OCI-LY3 (cell line): ENCODE data around the gene GUCA2B.

Experiments used
- H2AFZ ChIP-seq: fragments of 200-600, 300-600 bp; shearing (Covaris generic); 2 replicates; pipeline ENCODE4 v1.6.0; 2014; ENCODE audit warnings: antibody characterized with exemption, low read depth, low read length
- H3K27ac ChIP-seq: fragments of 200-600, 300-600 bp; sonication (generic); 2 replicates; pipeline ENCODE4 v1.5.1; 2014; ENCODE audit warnings: mild to moderate bottlenecking, low read length, moderate library complexity, mixed read lengths
- H3K27me3 ChIP-seq: fragments of 200-600, 300-600 bp; sonication (generic); 2 replicates; pipeline ENCODE4 v1.6.1; 2014; ENCODE audit warnings: low read depth, low read length, mixed read lengths
- H3K36me3 ChIP-seq: fragments of 200-600, 300-600 bp; sonication (generic); replicated peaks from 2 replicates; pipeline ENCODE3; 2014; ENCODE audit warnings: low read depth, low read length, mixed read lengths
- H3K4me1 ChIP-seq: fragments of 300-600, 200-600 bp; sonication (generic); 2 replicates; pipeline ENCODE4 v1.6.1; 2014; ENCODE audit warnings: low read length, mixed read lengths
- H3K4me2 ChIP-seq: fragments of 200-600, 300-600 bp; sonication (generic); 2 replicates; pipeline ENCODE4 v1.6.1; 2014; ENCODE audit warnings: low read length, mixed read lengths
- H3K4me3 ChIP-seq: fragments of 300-600, 200-600 bp; sonication (generic); 2 replicates; pipeline ENCODE4 v1.5.1; 2014; ENCODE audit warnings: antibody characterized with exemption, mild to moderate bottlenecking, low read length, moderate library complexity
- H3K79me2 ChIP-seq: fragments of 300-600, 200-600 bp; shearing (Covaris generic); 2 replicates; pipeline ENCODE4 v1.6.1; 2014; ENCODE audit warnings: mild to moderate bottlenecking, low read length, mixed read lengths
- H3K9ac ChIP-seq: fragments of 300-600, 200-600 bp; shearing (Covaris generic); 2 replicates; pipeline ENCODE4 v1.6.0; 2014; ENCODE audit warnings: mild to moderate bottlenecking, low read length, moderate library complexity
- H3K9me3 ChIP-seq: fragments of 200-600, 300-600 bp; shearing (Covaris generic); 2 replicates; pipeline ENCODE4 v1.6.1; 2014; ENCODE audit warnings: low read length, mixed read lengths; ENCODE audit not compliant: insufficient read depth
- H4K20me1 ChIP-seq: fragments of 200-600, 300-600 bp; sonication (generic); 2 replicates; pipeline ENCODE4 v1.6.1; 2016; ENCODE audit warnings: low read length, mixed read lengths; ENCODE audit not compliant: insufficient read depth
- CTCF ChIP-seq: fragments of 200-600, 300-600 bp; sonication (generic); IDR thresholded peaks from 2 replicates; pipeline ENCODE4 v1.5.1; 2014; ENCODE audit warnings: antibody characterized with exemption, low read length, low read depth
- EZH2phosphoT487 ChIP-seq: fragments of 200-600 bp; shearing (Covaris generic); IDR thresholded peaks from 2 replicates; pipeline ENCODE4 v1.6.1; 2018; ENCODE audit warnings: antibody characterized with exemption, mixed run types, low read depth

The GUCA2B gene

DNA sequence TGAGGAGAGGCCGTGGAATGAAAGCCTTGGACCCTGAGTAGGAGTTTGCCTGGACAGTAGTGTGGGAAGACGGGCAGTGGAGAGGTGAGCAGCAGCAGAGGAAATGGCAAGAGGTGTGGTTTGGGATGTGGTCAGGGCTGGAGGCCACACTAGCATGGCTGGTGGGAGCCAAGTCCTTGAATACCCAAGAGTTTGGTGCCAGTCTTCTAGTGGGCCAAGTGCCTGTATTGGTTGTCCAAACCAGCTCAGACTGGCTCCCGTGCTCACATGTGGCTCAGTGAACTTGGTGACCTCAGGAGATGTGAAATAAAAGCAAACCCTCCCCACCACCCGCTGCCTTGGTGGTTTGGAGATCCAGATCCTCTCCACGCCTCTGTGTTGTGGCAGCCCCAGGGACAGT is 9.0 kb downstream of the GUCA2B start:
- no peaks in the 10 kb centered on the region for H3K27me3 ChIP-seq

GRCh38 chr1:42163114-42163513 is 9.9 kb downstream of the GUCA2B start:
- no peak overlapping the region for H3K4me2 ChIP-seq
- H3K27me3 ChIP-seq: no peaks in the 10 kb centered on the region
- H3K27ac ChIP-seq: no peak overlapping the region
- no peak overlapping the region for H3K9ac ChIP-seq
- TF ChIP-seq EZH2phosphoT487: no peak
- no peaks in the 10 kb centered on the region for H3K79me2 ChIP-seq
- H3K36me3 ChIP-seq: no peaks in the 10 kb centered on the region
- no peak overlapping the region for H2AFZ ChIP-seq
- peaks cover 16% of the 10 kb centered on the region; the same call in 1 of the 2 replicates for H3K4me1 ChIP-seq
- peaks cover 7% of the 10 kb centered on the region; the same call in 1 of the 2 replicates for H3K9me3 ChIP-seq
- no peaks in the 10 kb centered on the region for H4K20me1 ChIP-seq
- H3K4me3 ChIP-seq: no peak overlapping the region

More for the DNA sequence above, 9.0 kb downstream of the GUCA2B start:
- H3K4me3 ChIP-seq: no peak overlapping the region
- H3K4me2 ChIP-seq: no peak overlapping the region
- H2AFZ ChIP-seq: no peak overlapping the region
- H3K36me3 ChIP-seq: no peaks in the 10 kb centered on the region
- no peaks in the 10 kb centered on the region for H3K79me2 ChIP-seq
- TF ChIP-seq CTCF (no peak), EZH2phosphoT487 (no peak)
- H3K9me3 ChIP-seq: peaks cover 7% of the 10 kb centered on the region; the same call in 1 of the 2 replicates
- no peak overlapping the region for H3K9ac ChIP-seq
- no peak overlapping the region for H3K27ac ChIP-seq
- H3K4me1 ChIP-seq: peaks cover 20% of the 10 kb centered on the region; the same call in 1 of the 2 replicates
- no peaks in the 10 kb centered on the region for H4K20me1 ChIP-seq

DNA sequence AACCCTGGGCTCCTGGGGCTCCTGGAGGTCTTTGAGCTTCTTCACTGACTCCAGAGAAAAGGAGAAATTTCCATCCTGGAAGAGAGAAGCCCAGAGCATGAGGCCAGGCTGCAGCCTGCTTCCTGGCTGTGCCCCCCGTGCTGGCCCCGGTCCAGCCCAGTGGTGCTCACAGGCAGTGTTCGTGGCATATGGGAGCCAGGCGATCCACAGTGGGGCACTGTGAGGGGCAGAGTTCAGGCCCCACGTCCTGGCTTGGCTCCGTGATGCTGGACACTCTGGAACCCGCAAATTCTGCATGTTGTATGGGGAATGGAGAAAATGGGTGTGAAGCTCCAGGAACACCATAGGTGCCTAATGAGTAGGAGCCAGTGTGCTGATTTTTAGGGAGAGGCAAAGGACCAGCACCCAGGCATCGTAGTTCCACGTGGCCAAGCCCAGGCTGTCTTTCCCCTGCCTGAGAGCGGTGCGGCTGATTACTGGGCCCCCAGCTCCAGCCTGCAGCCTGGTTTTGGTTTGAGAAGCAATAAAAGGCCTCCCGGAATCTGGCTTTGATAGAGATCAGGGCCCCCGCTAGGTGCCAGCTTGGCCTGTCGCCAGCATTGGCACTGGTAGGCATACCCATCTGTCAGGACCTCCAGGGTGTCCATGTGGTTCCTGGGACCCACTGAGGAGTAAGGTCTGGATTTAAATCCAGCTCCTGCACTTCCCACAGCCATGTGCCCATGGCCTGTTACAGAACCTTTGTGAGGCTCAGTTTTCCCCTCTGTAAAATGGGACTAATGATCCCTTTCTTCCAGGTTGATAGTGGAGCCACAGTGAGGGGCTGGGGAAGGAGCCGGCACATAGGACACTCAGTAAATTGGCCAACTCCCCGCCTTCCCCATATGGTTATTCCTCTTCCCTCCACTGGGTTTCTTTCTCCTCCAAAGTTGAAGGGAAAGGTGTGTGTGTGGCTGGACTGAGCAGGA is 10.6 kb downstream of the GUCA2B start:
- Histone ChIP-seq H3K4me2 (no peak overlapping the region), H3K9me3 (peaks cover 7% of the 10 kb centered on the region; the same call in 1 of the 2 replicates), H3K4me1 (peaks cover 21% of the 10 kb centered on the region; the same call in 1 of the 2 replicates), H2AFZ (no peak overlapping the region), H3K36me3 (no peaks in the 10 kb centered on the region), H3K79me2 (no peaks in the 10 kb centered on the region), H4K20me1 (no peaks in the 10 kb centered on the region), H3K9ac (no peak overlapping the region), H3K27me3 (no peaks in the 10 kb centered on the region), H3K27ac (no peak overlapping the region), H3K4me3 (no peak overlapping the region)
- no peak for TF ChIP-seq EZH2phosphoT487
- no peak for TF ChIP-seq CTCF

GRCh38 chr1:42164551-42165420 is 11.6 kb downstream of the GUCA2B start, which contains the start of gene GUCA2A:
Gene GUCA2A, minus strand, starts transcription at chr1:42164745. Its CDS starts 33 bp downstream, at chr1:42164712.
- H3K9ac ChIP-seq: no peak within 1 kb of the TSS
- no peaks in the 10 kb centered on the region for H3K27me3 ChIP-seq
- peaks cover 7% of the 10 kb centered on the region; the same call in 1 of the 2 replicates for H3K9me3 ChIP-seq
- no peak within 1 kb of the TSS for H2AFZ ChIP-seq
- no peaks in the 10 kb centered on the region for H3K79me2 ChIP-seq
- no peaks in the 10 kb centered on the region for H4K20me1 ChIP-seq
- peaks cover 21% of the 10 kb centered on the region; the same call in 1 of the 2 replicates for H3K4me1 ChIP-seq
- no peaks in the 10 kb centered on the region for H3K36me3 ChIP-seq
- TF ChIP-seq CTCF (no peak), EZH2phosphoT487 (no peak)
- H3K4me3 ChIP-seq: no peak within 1 kb of the TSS
- H3K4me2 ChIP-seq: peak within 1 kb of the TSS; percentile 9; the same call in 1 of the 2 replicates
- H3K27ac ChIP-seq: no peak within 1 kb of the TSS
